GM10847 (cell line): ENCODE results near the gene MTCL1.

Source experiments
- POLR2A ChIP-seq: IDR thresholded peaks from 2 replicates; pipeline ENCODE4 v1.6.1; 2011; ENCODE audit not compliant: insufficient read length; ENCODE audit errors: extremely low read depth

The MTCL1 gene

DNA sequence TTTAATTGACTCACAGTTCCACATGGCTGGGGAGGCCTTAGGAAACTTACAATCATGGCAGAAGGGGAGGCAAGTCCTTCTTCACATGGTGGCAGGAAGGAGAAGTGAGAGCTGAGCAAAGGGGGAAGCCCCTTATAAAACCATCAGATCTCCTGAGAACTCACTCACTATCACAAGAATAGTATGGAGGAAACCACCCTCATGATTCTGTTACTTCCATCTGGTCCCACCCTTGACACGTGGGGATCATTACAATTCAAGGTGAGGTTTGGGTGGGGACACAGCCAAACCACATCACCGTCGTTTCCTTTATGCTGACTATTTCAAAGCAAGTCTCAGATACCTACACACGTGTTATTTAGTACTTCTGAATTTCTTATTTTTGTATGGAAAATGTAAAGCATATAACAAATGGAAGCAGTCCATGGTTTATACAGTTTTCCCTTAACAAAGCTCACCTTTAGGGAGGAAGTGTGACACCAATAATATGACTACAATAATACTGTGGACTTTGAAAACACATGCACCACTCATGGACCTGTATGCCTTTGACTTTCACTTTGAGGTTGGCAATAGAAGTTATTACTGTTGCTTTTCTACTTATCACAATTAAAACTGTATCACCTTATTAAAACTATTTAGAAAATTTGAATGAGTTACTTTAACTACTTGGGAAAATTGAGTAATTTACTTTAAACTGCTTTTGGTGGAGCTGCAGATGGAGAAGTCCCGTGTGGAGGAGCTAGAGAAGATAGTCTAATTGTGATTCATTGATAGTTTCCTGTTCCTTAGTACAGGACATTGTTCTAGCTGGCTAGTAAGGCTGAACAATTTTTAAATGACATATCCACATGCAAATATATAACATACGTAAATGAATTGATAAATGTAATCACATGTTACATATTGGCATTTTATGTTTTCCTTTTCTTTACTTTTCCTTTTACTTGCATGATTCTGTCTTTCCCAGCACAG, 37.3 kb downstream of the MTCL1 start:
- no peak for TF ChIP-seq POLR2A

DNA sequence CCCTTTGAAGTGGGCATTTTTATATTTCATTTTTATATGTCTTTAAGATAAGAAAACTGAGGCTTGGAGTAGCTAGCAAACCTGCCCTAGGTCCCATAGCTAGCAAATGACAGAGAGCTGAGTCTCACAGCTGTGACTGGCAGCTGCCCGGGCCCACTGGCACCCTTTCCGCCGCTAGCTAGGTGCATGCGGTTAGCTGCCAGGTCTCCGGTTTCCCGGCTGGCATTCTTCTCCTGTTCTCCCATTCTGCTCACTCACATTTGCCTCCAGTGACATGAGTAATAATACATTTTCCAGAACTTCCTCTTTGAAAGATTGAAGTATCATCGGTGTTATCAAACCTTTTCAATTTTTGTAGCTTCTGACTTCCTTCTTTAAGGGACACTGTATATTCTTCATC, 38.7 kb downstream of the MTCL1 start:
- no peak for TF ChIP-seq POLR2A

DNA sequence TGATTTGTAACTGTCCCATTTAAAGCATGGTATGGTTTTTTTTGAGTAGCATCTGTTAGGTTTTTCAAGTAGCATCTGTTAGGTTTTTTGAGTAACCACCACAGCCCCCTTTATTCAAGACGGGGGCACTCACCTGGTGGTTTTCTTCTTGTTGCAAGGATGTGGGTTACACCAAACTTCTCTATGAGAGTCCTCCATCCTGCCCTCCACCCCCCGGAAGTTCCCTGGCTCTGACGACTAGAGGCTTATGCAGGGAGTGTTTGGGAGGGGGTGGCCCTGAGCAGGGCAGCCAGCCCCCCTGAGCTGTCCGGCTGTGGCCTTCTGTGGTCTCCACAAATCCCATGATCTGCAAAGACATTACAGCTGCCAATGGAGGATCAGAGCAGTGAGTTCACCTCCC, 39.3 kb downstream of the MTCL1 start:
- TF ChIP-seq POLR2A: no peak

DNA sequence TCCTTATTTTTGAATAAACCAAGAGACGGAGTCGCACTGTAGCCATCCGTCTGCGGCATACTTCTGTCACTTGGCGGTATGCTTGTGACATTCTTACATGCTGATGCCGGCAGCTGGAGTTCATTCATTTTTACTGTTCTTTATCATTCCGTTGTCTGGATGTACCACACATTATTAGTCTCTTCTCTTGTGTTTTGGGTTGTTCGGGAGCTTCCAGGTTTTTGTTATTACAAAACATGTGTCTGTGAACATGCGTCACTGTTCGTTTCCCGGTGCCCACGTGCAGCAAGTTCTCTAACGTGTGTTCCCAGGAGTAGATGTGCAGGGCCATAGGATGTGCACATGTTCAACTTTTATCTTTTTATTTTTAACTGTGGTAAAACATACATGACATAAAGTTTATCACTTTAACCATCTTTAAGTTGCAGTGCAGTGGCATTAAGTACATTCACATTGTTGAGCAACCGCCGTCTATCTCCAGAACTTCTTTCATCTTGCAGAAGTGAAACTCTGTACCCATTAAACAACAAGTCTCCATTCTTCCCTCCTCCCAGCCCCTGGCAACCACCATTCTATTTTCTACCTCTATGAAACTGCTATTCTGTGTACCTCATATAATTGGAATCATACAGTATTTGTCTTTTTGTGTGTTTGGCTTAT, 40.1 kb downstream of the MTCL1 start:
- TF ChIP-seq POLR2A: no peak

DNA sequence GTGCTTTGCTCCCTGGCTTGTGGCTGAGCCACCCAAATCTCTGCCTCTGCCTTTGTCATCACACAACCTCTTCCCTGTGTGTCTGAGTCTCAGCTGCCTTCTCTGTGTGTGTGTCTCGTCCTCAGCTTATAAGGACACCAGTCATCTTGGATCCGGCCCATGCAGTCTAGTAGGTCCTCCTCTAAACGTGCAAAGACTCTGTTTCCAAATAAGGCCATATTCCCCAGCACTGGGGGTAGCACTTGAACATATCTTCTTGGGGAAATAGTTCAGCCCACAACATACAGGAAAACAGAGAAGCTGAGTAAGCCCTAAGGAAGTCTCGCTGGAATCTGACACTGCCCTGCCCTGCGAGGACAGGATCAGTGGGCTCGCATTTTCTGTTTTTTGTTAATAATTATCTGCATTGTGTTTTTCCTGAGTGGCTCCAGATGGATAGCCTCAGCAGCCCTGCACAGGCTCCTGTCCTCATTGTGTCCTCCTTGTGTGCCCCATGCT, 42.1 kb downstream of the MTCL1 start:
- no peak for TF ChIP-seq POLR2A

DNA sequence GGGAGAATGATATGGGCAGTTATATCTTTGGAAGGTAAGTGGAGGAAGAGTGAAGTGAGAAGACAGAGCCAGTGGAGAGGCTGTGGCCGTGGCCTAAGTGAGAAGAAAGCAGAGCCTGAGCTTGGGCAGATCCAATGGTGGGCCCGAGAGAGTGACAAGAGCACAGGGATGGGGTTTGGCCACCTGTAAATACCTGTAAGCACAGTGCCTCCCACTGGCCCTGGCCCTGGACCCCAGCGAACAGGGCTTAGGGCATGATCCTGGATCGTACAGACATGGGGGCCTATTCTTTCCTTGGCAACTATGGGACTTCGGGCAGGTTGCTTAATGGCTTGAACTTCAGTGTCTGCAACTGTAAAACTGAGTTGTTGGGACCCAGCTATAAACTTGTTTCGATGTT, 44.1 kb downstream of the MTCL1 start:
- TF ChIP-seq POLR2A: no peak

DNA sequence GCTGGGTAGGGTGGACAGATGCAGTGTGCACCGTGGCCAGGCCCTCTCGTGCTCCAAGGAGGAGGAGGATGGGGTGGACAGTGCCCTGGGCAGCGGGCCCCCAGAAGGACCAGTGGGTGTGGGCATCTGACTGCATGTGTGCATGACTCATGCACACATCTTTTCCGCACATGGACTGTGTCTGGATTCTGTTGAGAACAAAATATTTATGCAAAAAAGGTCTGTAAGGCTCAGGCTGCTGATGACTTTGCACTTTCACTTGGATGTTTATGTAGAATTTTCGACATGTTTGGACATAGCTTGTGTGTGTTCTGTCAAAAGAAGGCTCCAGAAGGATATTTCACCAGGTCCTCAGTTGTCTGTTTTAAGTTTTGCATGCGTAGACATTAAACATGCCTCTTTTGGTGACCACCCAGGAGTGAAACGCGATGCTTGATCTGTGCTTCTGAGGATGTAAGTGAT, 45.6 kb downstream of the MTCL1 start:
- no peak for TF ChIP-seq POLR2A

DNA sequence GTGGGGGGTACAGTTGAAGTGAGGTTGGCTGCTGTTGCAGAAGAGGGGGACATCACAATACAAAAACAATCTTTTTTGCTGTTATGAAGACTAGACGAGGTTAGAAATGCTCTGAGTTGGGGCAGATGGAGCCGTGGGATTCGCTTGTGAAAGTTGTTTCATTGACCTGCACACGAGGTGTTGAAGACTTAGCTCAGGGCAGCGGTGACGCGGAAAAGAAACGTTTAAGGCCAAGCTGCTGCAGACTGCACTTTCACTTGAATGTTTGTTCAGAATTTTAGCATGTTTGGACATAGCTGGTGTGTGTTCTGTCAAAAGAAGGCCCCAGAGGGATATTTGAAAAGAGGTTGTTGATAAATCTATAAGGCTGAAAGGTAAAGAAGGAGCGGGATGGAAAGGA, 46.3 kb downstream of the MTCL1 start:
- TF ChIP-seq POLR2A: no peak

DNA sequence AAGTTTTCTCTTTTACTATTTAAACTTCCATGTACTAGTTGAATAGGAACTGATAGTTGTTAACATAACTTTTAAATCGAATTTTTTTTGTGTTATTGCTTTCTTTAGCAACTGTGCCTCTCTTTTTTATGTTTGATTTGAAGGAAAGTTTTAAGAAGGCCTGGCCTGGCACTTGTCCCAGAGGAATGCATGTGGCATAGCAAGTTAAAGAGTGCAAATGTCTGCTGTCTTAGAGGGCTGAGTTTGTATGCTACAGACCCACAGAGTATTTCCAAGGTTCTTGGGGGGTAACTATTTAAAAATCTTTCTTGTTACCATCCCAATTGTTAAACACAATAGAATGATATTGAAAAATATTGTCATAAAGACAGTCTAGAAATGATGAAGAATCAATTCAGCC, 47.0 kb downstream of the MTCL1 start:
- no peak for TF ChIP-seq POLR2A

DNA sequence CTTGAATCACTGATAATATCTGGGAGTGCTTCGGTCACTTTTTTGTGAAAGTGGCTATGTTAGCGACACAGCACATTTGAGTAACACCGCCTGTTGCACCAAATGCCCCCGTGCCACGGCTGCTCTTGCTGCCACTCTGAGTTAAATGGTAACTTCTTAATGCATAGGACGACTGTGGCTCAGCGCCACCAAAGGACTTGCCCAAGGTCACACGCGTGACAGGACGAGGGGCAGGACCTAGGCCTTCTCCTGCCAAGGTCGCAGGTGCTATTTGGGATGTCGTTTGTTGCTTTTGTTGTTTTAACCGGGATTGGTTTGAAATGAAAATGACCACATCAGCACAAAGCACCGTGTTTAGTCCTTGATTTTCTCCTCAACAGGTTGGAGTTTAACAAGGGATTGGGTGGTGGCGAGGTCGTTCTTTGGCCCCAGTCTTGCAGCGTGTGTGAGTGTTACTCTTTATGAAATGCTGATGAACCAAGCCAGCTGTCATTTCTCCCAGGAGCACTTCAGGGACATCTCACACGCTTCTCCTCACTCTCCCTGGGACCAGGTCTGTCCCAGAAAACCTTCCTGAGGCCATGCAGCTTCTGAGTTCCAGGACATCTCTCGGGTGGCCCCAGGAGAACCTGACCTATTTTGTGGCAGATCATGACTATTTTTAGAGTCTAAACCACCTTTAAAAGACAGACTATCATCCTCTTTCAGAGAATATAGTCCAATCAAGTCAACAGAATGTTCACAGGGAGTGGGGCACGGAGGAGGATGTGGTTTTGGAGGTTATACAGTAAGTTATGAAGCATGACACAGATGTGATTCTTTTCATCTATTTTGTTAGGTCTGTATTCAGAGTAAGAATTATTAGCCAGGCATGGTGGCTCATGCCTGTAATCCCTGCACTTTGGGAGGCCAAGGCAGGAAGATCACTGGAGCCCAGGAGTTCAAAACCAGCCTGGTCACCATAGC, 49.9 kb downstream of the MTCL1 start:
- TF ChIP-seq POLR2A: no peak

DNA sequence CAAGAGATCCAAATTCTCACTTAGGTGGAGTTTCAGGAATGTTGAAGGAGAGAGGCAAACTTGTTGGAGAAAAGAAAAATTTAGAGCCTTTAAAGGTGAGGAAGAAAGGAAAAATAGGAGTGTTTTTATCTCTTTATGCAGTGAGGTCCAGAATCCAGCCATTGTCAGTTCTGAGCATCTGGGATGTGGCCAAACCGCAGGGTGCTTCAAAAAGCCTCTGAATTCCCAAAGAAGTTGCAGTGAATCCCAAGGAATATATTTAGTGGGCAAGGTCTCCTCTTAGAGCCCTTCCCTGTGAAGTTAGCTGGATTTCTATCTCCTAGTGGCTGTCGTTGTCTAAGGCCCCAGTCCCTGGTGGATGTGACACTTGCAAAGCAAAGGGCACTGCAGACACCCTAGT, 51.2 kb downstream of the MTCL1 start:
- no peak for TF ChIP-seq POLR2A

DNA sequence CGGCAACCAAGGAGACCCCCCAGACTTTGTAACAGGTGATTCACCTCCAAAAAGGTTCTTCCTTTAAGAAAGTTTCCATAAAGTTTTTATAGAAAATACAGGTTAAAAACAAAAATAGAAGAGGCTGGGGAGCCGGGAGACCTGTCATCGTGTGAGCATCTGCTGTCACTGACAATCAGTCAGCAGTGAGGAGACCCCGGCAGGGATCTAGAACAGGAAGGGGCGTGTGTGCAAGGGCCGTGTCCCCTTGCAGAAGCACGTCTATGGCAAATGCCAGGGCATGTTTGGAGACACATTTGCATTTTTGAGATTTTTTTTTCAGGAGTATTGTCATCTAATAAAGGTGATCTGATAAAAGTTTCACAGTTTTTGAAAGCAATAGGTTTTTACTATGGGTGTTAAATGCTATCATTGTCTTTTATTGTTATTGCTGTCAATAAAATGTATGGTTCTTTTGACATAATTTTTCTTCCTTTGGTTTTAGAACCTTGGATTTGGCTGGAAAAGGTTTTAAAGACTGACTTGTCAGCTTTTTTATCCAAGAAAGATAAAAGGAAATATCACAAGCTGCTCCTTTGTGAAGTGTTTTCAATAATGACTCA, 52.1 kb downstream of the MTCL1 start:
- no peak for TF ChIP-seq POLR2A

DNA sequence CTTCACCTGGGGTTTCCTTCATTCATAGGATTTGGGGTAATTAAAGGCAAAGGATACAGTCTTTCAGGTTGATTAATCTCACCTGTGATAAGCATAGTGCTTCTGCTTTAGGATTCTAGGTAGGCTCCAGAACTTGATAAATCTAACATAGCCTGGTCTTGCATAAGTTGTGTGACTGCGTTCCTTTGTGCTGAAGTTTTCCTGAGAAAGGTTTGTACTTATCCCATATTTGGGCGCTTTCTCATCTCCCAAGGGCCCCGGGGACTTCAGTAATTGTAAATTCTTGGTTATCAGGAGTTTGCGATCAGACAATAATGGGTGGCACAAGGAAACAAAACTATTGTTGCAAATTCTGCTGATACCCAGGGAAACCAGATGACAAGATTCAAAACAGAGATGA, 53.1 kb downstream of the MTCL1 start:
- TF ChIP-seq POLR2A: no peak

DNA sequence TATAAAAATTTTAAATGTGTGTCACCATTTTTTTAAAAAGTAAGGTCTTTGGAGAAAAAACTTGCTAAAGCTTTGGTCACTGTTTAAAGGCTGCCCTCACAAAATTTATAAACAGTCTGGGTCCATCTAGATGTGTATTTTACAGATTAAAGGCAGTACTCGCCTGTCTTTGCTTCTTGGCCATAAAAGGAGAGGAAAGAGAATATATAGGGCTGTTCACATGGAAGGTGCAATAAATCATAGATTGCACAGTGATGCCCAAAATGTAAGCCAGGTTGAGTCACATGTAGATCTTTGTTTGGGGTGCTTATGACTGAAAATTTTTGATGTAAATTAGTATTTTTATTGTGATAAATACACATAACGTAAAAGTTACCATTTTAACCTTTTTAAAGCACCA, 55.6 kb downstream of the MTCL1 start:
- no peak for TF ChIP-seq POLR2A

DNA sequence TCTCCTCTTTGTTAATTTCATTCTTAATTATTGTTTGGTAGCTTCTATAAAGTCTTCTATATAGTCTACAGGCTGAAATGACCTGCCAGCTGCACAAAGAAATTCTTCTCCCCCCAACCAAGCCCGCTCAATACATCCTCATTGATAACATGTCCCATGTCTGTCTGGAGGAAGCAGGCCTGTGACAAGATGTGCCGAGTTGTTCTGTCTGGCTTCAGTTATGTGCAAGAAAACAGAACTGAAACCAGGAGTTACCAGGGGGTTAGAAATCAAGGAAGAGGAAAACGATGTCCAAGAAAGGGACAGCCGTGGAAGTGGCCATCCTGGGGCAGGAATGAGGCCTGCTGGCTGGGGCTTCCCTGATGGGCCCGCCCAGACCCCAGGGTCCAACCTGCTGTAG, 57.6 kb downstream of the MTCL1 start:
- no peak for TF ChIP-seq POLR2A
